GM20431 (cell line): Measurements from ENCODE around the gene CZIB.

ENCODE experiments used
- in situ Hi-C: fragments of 300-500 bp; cut with MseI, MboI; formaldehyde crosslinking; loops from one replicate; pipeline ENCODE4 v1.15.0; 2020; ENCODE audit warnings: low sequenced_read_pairs; ENCODE audit not compliant: unreplicated experiment

The CZIB gene

GRCh38 chr1:53165408-53165961 lies 54.9 kb downstream of the CZIB start:
- in situ Hi-C loops, result no loop called here
